Activated CD8-positive, alpha-beta T cell treated with anti-CD3 and anti-CD28 coated beads for 36 hours (primary cell): ENCODE results near the gene MIER3. TPM values are rescaled to one million over a fixed set of nuclear protein-coding genes. Genes with fewer than 3 reads are reported as not detected.

Experiments used
- ATAC-seq: fragments of 200-7000 bp; cut with Tn5 transposase; one replicate; pipeline ENCODE4 v1.10.0; 2021; ENCODE audit warnings: mild to moderate bottlenecking, moderate library complexity
- CTCF ChIA-PET: fragments of 350-600 bp; sonication (Branson Sonifier 250); formaldehyde crosslinking; loops from one replicate; lab custom pipeline; 2021; ENCODE audit warnings: antibody characterized with exemption; lab: Charles Lee
- POLR2A ChIA-PET: fragments of 350-600 bp; sonication (Branson Sonifier 250); formaldehyde crosslinking; loops from one replicate; lab custom pipeline; 2021; ENCODE audit warnings: antibody characterized with exemption; lab: Charles Lee
- DNase-seq: peaks from one replicate; pipeline ENCODE4 v3.0.0-alpha.2; 2020
- H3K27ac Mint-ChIP-seq: one replicate; pipeline ENCODE4 v1.8.0; 2021; ENCODE audit warnings: mild to moderate bottlenecking, mixed read lengths
- H3K27me3 Mint-ChIP-seq: one replicate; pipeline ENCODE4 v1.8.0; 2021; ENCODE audit warnings: mixed read lengths
- H3K36me3 Mint-ChIP-seq: one replicate; pipeline ENCODE4 v1.8.0; 2021; ENCODE audit warnings: low read depth, mixed read lengths
- H3K4me1 Mint-ChIP-seq: one replicate; pipeline ENCODE4 v1.8.0; 2021; ENCODE audit warnings: low read depth, mixed read lengths
- H3K4me3 Mint-ChIP-seq: one replicate; pipeline ENCODE4 v1.8.0; 2021; ENCODE audit warnings: mild to moderate bottlenecking, moderate library complexity, mixed read lengths
- H3K9me3 Mint-ChIP-seq: one replicate; pipeline ENCODE4 v1.8.0; 2021; ENCODE audit warnings: mixed read lengths
- CTCF ChIP-seq: fragments of 200-600 bp; IDR thresholded peaks from one replicate; pipeline ENCODE4 v1.8.0; 2022; ENCODE audit warnings: antibody characterized with exemption, mild to moderate bottlenecking
- intact Hi-C: fragments of 100-400 bp; cut with micrococcal nuclease; formaldehyde crosslinking; loops from one replicate; pipeline ENCODE4 v1.10.0; 2022
- total RNA-seq, 2 experiments: library from RNA; stranded (reverse); gene quantifications; one replicate each; pipeline ENCODE4 v1.2.3, GENCODE V29; 2021

Gene MIER3, protein sequence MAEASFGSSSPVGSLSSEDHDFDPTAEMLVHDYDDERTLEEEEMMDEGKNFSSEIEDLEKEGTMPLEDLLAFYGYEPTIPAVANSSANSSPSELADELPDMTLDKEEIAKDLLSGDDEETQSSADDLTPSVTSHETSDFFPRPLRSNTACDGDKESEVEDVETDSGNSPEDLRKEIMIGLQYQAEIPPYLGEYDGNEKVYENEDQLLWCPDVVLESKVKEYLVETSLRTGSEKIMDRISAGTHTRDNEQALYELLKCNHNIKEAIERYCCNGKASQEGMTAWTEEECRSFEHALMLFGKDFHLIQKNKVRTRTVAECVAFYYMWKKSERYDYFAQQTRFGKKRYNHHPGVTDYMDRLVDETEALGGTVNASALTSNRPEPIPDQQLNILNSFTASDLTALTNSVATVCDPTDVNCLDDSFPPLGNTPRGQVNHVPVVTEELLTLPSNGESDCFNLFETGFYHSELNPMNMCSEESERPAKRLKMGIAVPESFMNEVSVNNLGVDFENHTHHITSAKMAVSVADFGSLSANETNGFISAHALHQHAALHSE
- total RNA-seq: 10 to 100 TPM; 12.2 to 12.8 TPM

DNA sequence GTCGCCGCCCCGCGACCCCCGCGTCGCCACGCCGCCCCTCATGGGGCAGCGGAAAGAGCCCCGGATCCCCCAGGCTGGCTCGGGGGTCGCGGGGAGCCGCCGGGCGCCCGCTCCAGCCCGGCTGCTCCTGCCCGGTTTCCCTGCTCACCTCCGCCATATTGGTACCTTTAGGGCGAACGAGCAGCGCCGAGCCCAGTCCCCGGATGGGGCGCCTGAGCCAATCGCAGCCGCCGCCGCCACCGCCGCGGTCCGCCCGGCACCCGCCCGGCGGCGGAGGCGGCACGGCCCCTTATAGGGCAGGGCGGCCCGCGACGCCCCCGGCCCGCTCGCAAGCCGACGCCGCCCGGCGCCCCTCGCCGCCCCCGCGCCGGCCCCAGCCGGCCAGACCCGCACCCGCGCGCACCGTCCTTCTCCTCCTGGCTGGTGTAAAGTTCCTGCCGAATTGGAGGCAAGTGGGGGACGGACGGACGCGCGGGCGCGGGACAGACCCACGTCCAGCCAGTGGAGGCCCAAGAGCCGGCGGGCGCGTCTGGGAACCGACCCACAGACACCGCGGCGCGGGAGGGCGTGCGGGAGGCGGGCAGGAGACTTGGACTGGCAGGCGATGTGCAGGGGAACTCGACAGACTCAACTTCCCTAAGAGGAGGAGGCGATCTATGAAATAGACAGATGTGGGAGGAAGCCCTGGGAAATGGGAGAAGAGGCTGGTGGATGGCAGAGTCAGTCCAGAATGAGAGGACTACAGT, at the start of gene MIER3:
Gene MIER3 (minus strand): TSS at position 178 of the 746 bp plus-strand sequence. CDS start 21 bp downstream, at position 157.
- H3K36me3 Mint-ChIP-seq: no peaks in the 10 kb centered on the region
- peaks cover 19% of the 10 kb centered on the region for H3K27me3 Mint-ChIP-seq
- CTCF ChIA-PET: no interaction called here
- peak within 1 kb of the TSS; percentile 84 for H3K4me3 Mint-ChIP-seq
- intact Hi-C loops: no loop called here
- ATAC-seq: peak; percentile 94
- POLR2A ChIA-PET: no interaction called here
- peaks cover 18% of the 10 kb centered on the region for H3K4me1 Mint-ChIP-seq
- H3K9me3 Mint-ChIP-seq: no peaks in the 10 kb centered on the region
- no peak for TF ChIP-seq CTCF
- H3K27ac Mint-ChIP-seq: peak within 1 kb of the TSS; percentile 73
- DNase-seq: peak; percentile 82

DNA sequence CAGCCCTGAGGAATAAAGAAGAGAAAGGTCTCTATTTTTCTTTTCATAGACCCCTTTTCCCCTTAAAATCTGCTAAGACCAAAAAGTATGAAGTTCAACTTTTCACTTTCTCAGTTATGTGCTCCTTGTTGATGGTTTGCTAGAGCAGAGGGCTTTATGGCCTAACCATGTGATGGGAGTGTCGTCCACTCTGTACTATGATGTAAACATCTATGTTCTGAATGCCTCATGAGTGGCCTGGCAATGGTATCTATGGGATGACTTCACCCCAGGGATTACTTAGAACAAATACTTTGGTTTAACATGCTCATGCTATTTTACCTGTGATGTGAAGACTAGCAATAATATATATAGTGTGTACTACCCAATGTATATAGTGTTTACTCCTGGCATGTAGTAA, 43.7 kb upstream of the MIER3 start:
- no peak overlapping the region for H3K4me3 Mint-ChIP-seq
- peaks cover 9% of the 10 kb centered on the region for H3K27me3 Mint-ChIP-seq
- DNase-seq (no peak), ATAC-seq (no peak)
- no peak overlapping the region for H3K27ac Mint-ChIP-seq
- no peaks in the 10 kb centered on the region for H3K9me3 Mint-ChIP-seq
- H3K4me1 Mint-ChIP-seq: no peaks in the 10 kb centered on the region
- intact Hi-C loops: no loop called here
- POLR2A ChIA-PET: no interaction called here
- no peaks in the 10 kb centered on the region for H3K36me3 Mint-ChIP-seq
- CTCF ChIA-PET: interaction anchor here (1.2 to 2.2 kb wide), 3 partner anchors 8 to 67 kb away, joined by 4 to 8 read pairs (median 4); no protein-coding TSS in a partner anchor
- no peak for TF ChIP-seq CTCF

- H3K36me3 Mint-ChIP-seq: no peaks in the 10 kb centered on the region
- ChIA-PET CTCF (no interaction called here), POLR2A (no interaction called here)
- intact Hi-C loops: no loop called here
- DNase-seq (no peak), ATAC-seq (no peak)
- peaks cover 7% of the 10 kb centered on the region for H3K27me3 Mint-ChIP-seq
- no peak overlapping the region for H3K4me3 Mint-ChIP-seq
- H3K27ac Mint-ChIP-seq: no peak overlapping the region
- no peaks in the 10 kb centered on the region for H3K4me1 Mint-ChIP-seq
- no peaks in the 10 kb centered on the region for H3K9me3 Mint-ChIP-seq
- TF ChIP-seq CTCF: no peak
These were observed 41.3 kb upstream of the MIER3 start for GRCh38 chr5:56993241-56993640.

DNA sequence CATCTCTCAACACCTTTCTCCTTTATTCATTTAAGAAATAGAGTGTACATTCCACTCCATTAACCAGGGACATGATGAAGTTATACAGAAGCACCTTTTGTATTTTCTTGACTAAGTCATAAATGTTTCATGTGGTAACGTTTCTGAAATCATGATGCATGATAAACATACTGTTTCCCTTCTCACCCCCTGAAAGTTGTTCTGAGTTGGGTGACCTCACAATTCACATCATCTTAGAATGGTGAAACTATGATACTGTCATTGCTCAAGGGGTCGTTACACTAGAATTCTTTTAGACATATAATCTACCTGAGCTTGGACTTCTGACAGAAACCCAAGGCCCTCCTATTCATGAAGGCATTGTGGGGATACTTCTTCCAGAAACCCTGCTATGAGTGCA, 37.8 kb upstream of the MIER3 start:
- Mint-ChIP-seq H3K27me3 (peaks cover 4% of the 10 kb centered on the region), H3K4me3 (no peak overlapping the region), H3K27ac (no peak overlapping the region), H3K4me1 (peaks cover 5% of the 10 kb centered on the region), H3K36me3 (no peaks in the 10 kb centered on the region), H3K9me3 (no peaks in the 10 kb centered on the region)
- DNase-seq: no peak
- intact Hi-C loops: no loop called here
- no peak for ATAC-seq
- TF ChIP-seq CTCF: no peak
- ChIA-PET CTCF (no interaction called here), POLR2A (no interaction called here)

DNA sequence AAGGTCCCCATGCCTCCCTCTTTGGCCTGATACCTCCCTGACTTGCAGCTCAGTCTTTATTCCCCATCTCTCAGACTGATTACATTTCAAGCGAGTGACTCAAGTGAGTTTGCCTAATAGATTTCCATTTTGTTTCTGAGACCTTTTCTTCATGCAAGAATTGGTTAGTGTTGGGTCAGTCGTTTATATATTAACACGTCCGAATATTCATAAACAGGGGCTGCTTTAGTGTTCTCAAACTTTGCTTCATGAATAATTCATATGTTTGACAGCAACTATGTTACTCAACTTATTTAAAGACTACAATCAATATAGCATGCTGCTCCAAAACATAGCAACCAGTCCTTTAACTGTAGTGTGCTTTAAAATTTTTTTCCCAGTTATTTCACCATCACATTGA, 36.6 kb upstream of the MIER3 start:
- TF ChIP-seq CTCF: no peak
- Mint-ChIP-seq H3K9me3 (no peaks in the 10 kb centered on the region), H3K4me3 (no peak overlapping the region), H3K36me3 (no peaks in the 10 kb centered on the region), H3K4me1 (peaks cover 16% of the 10 kb centered on the region), H3K27ac (no peak overlapping the region), H3K27me3 (peaks cover 4% of the 10 kb centered on the region)
- intact Hi-C loops: no loop called here
- ChIA-PET CTCF (no interaction called here), POLR2A (no interaction called here)
- DNase-seq (no peak), ATAC-seq (no peak)
